HEK293 (cell line): Measurements from ENCODE around the gene OR52I1.

Source experiments
- CTCF ChIA-PET: fragments of 350-600 bp; formaldehyde crosslinking; extraction: SDS; loops from one replicate; lab custom pipeline; 2021; ENCODE audit warnings: antibody characterized with exemption; lab: Yijun Ruan, JAX
- POLR2A ChIA-PET: fragments of 300-600 bp; formaldehyde crosslinking; extraction: SDS; loops from one replicate; lab custom pipeline; 2020; ENCODE audit warnings: antibody characterized with exemption, inconsistent platforms; lab: Yijun Ruan, JAX
- H3K27ac ChIP-seq: fragments of 200-500 bp; sonication (Bioruptor generic); 2 replicates; pipeline ENCODE4 v1.5.1; 2014; ENCODE audit warnings: low read depth, low read length, control low read depth, inconsistent platforms; ENCODE audit errors: extremely low read depth
- H3K36me3 ChIP-seq, 2 experiments: fragments of 200-500 bp in 1 of 2; sonication (Bioruptor generic) in 1 of 2; 1 replicate in 1 of 2; 2 replicates in 1 of 2; pipeline ENCODE4 v1.5.1; 2014 to 2017; ENCODE audit warnings: inconsistent platforms in 2 of 2, low read length in 2 of 2; ENCODE audit not compliant: control insufficient read depth in 2 of 2, insufficient read depth in 1 of 2
- H3K4me1 ChIP-seq: fragments of 200-500 bp; sonication (Bioruptor generic); 2 replicates; pipeline ENCODE4 v1.5.1; 2014; ENCODE audit warnings: mild to moderate bottlenecking, low read length, inconsistent platforms; ENCODE audit not compliant: control insufficient read depth, insufficient read depth
- H3K4me3 ChIP-seq: 2 replicates; pipeline ENCODE4 v1.5.1; 2011; ENCODE audit warnings: low read depth, mild to moderate bottlenecking, control low read depth, low read length, moderate library complexity
- H3K9me3 ChIP-seq: fragments of 200-500 bp; sonication (Bioruptor generic); 2 replicates; pipeline ENCODE4 v1.5.1; 2014; ENCODE audit warnings: low read depth, low read length, inconsistent platforms; ENCODE audit not compliant: control insufficient read depth, insufficient read depth
- BCL11B ChIP-seq: fragments of 450-650 bp; formaldehyde crosslinking; IDR thresholded peaks from 2 replicates; pipeline ENCODE4 v1.5.1; 2016; ENCODE audit warnings: low read depth, missing biosample characterization, missing genetic modification characterization
- KLF10 ChIP-seq: fragments of 450-650 bp; IDR thresholded peaks from 2 replicates; pipeline ENCODE4 v1.5.1; 2018; ENCODE audit warnings: missing biosample characterization, mild to moderate bottlenecking, missing genetic modification characterization
- KLF16 ChIP-seq: fragments of 450-650 bp; formaldehyde crosslinking; IDR thresholded peaks from 2 replicates; pipeline ENCODE4 v1.5.1; 2017; ENCODE audit warnings: missing biosample characterization, missing genetic modification characterization
- KLF9 ChIP-seq: fragments of 450-650 bp; formaldehyde crosslinking; IDR thresholded peaks from 2 replicates; pipeline ENCODE4 v1.5.1; 2016; ENCODE audit warnings: missing biosample characterization, missing genetic modification characterization, low read depth
- MEIS1 ChIP-seq: sonication (generic); formaldehyde crosslinking; IDR thresholded peaks from 2 replicates; pipeline ENCODE4 v1.8.1; 2022; ENCODE audit warnings: missing genetic modification reagents, mild to moderate bottlenecking, borderline replicate concordance
- SALL2 ChIP-seq: fragments of 450-650 bp; formaldehyde crosslinking; IDR thresholded peaks from 2 replicates; pipeline ENCODE4 v1.5.0; 2017; ENCODE audit warnings: missing biosample characterization, mild to moderate bottlenecking, missing genetic modification characterization, borderline replicate concordance
- ZBTB7A ChIP-seq: fragments of 450-650 bp; formaldehyde crosslinking; IDR thresholded peaks from 2 replicates; pipeline ENCODE4 v1.5.1; 2016; ENCODE audit warnings: low read depth, missing biosample characterization, missing genetic modification characterization
- ZNF112 ChIP-seq: fragments of 450-650 bp; formaldehyde crosslinking; IDR thresholded peaks from 2 replicates; pipeline ENCODE4 v1.5.0; 2017; ENCODE audit warnings: missing biosample characterization, missing genetic modification characterization
- ZNF155 ChIP-seq: fragments of 450-650 bp; formaldehyde crosslinking; IDR thresholded peaks from 2 replicates; pipeline ENCODE4 v1.5.1; 2016; ENCODE audit warnings: missing biosample characterization, missing genetic modification characterization
- ZNF169 ChIP-seq: fragments of 450-650 bp; formaldehyde crosslinking; IDR thresholded peaks from 2 replicates; pipeline ENCODE4 v1.5.1; 2016; ENCODE audit warnings: missing biosample characterization, missing genetic modification characterization
- ZNF239 ChIP-seq: fragments of 450-650 bp; formaldehyde crosslinking; IDR thresholded peaks from 2 replicates; pipeline ENCODE4 v1.5.1; 2016; ENCODE audit warnings: missing biosample characterization, missing genetic modification characterization
- ZNF341 ChIP-seq: fragments of 450-650 bp; formaldehyde crosslinking; IDR thresholded peaks from 2 replicates; pipeline ENCODE4; 2016; ENCODE audit warnings: low read depth, missing biosample characterization, missing genetic modification characterization
- ZNF366 ChIP-seq: fragments of 450-650 bp; formaldehyde crosslinking; conservative IDR thresholded peaks from 2 replicates; pipeline ENCODE4 v1.5.1; 2016; ENCODE audit warnings: missing biosample characterization, missing genetic modification characterization
- ZNF391 ChIP-seq: fragments of 450-650 bp; formaldehyde crosslinking; IDR thresholded peaks from 2 replicates; pipeline ENCODE4 v1.5.1; 2016; ENCODE audit warnings: low read depth, missing biosample characterization, missing genetic modification characterization, borderline replicate concordance
- ZNF433 ChIP-seq: fragments of 450-650 bp; formaldehyde crosslinking; IDR thresholded peaks from 2 replicates; pipeline ENCODE4 v1.5.1; 2016; ENCODE audit warnings: missing biosample characterization, missing genetic modification characterization, low read depth
- ZNF48 ChIP-seq: fragments of 450-650 bp; formaldehyde crosslinking; IDR thresholded peaks from 2 replicates; pipeline ENCODE4 v1.5.1; 2016; ENCODE audit warnings: missing biosample characterization, missing genetic modification characterization
- ZNF600 ChIP-seq: fragments of 450-650 bp; formaldehyde crosslinking; IDR thresholded peaks from 2 replicates; pipeline ENCODE4 v1.5.1; 2016; ENCODE audit warnings: missing biosample characterization, missing genetic modification characterization
- ZNF76 ChIP-seq: fragments of 450-650 bp; formaldehyde crosslinking; IDR thresholded peaks from 2 replicates; pipeline ENCODE4; 2016; ENCODE audit warnings: low read depth, missing biosample characterization, missing genetic modification characterization, borderline replicate concordance
- ZXDB ChIP-seq: fragments of 450-650 bp; formaldehyde crosslinking; IDR thresholded peaks from 2 replicates; pipeline ENCODE4 v1.5.1; 2016; ENCODE audit warnings: missing biosample characterization, missing genetic modification characterization
- TF ChIP-seq, protein P1 (sequence below): fragments of 450-650 bp; formaldehyde crosslinking; IDR thresholded peaks from 2 replicates; pipeline ENCODE4 v1.5.1; 2016; ENCODE audit warnings: missing biosample characterization, missing genetic modification characterization
- TF ChIP-seq, protein P2 (sequence below): fragments of 450-650 bp; formaldehyde crosslinking; IDR thresholded peaks from 2 replicates; pipeline ENCODE4 v1.5.1; 2017; ENCODE audit warnings: missing biosample characterization, missing genetic modification characterization
- TF ChIP-seq, protein P3 (sequence below): fragments of 450-650 bp; formaldehyde crosslinking; IDR thresholded peaks from 2 replicates; pipeline ENCODE4 v1.5.1; 2017; ENCODE audit warnings: missing biosample characterization, mild to moderate bottlenecking, missing genetic modification characterization, moderate library complexity
- TF ChIP-seq, protein P4 (sequence below): fragments of 450-650 bp; formaldehyde crosslinking; IDR thresholded peaks from 2 replicates; pipeline ENCODE4 v1.5.1; 2017; ENCODE audit warnings: missing biosample characterization, missing genetic modification characterization
- TF ChIP-seq, protein P5 (sequence below): fragments of 450-650 bp; formaldehyde crosslinking; IDR thresholded peaks from 2 replicates; pipeline ENCODE4 v1.5.1; 2016; ENCODE audit warnings: missing biosample characterization, missing genetic modification characterization

The OR52I1 gene

DNA sequence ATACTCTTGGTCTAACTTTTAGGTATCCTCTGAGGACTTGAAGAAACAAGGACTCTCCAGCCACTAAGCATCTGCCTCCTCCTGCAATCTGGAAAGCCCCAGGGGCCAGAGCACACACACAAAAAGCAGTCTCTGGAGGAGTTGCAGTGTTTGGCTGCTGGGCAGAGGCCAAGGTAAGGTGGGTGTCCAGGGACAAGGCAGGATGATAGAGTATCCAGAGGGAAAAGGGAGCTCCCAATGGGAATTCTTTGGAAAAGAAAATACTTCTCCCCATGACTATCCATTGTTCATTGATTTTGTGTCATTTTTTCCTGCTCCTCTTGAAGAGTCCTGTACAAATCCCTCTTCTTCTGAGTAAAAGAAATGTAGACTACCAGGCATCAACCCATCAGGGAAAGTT, 12.4 kb upstream of the OR52I1 start, which contains the start of gene OR52I2:
OR52I2 (plus strand) TSS at position 301 of the 400 bp plus-strand sequence.
- no peaks in the 10 kb centered on the region for H3K9me3 ChIP-seq
- TF ChIP-seq ZNF48 (tag by site-specific recombination) (no peak), ZBTB7A (tag by site-specific recombination) (no peak), ZNF112 (no peak), ZNF169 (tag by site-specific recombination) (no peak), ZNF239 (tag by site-specific recombination) (no peak), KLF16 (tag by site-specific recombination) (no peak), MEIS1 (CRISPR knock-in tag) (no peak), ZNF600 (tag by site-specific recombination) (no peak)
- TF ChIP-seq, protein P1, sequence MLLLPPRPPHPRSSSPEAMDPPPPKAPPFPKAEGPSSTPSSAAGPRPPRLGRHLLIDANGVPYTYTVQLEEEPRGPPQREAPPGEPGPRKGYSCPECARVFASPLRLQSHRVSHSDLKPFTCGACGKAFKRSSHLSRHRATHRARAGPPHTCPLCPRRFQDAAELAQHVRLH (tag by site-specific recombination), result no peak
- no peaks in the 10 kb centered on the region for H3K4me1 ChIP-seq
- H3K4me3 ChIP-seq, result no peak within 1 kb of the TSS
- no peaks in the 10 kb centered on the region for H3K36me3 ChIP-seq
- no peak within 1 kb of the TSS for H3K27ac ChIP-seq
- ChIA-PET CTCF (no interaction called here), POLR2A (no interaction called here)

DNA sequence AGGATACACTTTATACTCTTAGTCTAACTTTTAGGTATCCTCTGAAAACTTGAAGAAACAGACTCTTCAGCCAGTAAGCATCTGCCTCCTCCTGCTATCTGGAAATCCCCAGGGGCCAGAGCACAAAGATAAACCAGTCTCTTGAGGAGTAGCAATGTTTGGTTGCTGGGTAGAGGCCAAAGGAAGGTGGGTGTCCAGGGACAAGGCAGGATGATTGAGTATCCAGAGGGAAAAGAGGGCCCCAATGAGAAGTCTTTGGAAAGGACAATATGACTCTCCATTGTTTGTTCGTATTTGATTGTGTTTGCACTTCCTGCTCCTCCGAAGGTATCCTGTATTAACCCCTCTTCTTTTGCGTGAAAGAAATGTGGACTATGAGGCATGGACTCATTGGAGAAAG, 4.8 kb upstream of the OR52I1 start:
- CTCF ChIA-PET, result no interaction called here
- POLR2A ChIA-PET, result no interaction called here
- TF ChIP-seq ZNF155 (tag by site-specific recombination) (no peak), KLF9 (tag by site-specific recombination) (no peak)
- TF ChIP-seq, all 188 proteins: peak for 0
- H3K36me3 ChIP-seq, result no peaks in the 10 kb centered on the region
- no peaks in the 10 kb centered on the region for H3K9me3 ChIP-seq
- H3K4me3 ChIP-seq, result no peak overlapping the region
- no peak overlapping the region for H3K27ac ChIP-seq
- H3K4me1 ChIP-seq, result no peaks in the 10 kb centered on the region

DNA sequence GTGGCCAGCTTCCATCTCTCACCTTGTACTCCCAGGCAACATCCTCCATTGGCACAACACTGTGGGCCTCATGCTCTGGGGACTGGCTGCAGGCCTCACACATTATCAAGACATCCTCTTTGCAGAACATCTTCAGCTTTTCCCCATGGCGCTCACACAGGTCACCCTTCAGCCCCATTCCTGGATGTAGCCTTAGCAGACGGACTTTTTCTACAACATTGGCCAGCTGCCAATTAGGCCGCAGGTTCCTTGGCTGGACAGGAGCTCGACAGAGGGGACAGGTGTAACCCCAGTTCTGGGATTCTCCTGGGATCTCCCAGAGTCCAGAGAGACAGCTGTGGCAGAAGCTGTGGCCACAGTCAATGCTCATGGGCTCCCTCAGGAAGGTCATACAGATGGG, 11.2 kb downstream of the OR52I1 start:
- Histone ChIP-seq H3K27ac (no peak overlapping the region), H3K4me1 (0 out of 2 replicates have a peak, but pooled peaks cover 3% of the 10 kb centered on the region), H3K9me3 (no peaks in the 10 kb centered on the region), H3K36me3 (peaks cover 0 to 55% of the 10 kb centered on the region in 2 experiments; a peak in 1 of 3 replicates), H3K4me3 (no peak overlapping the region)
- ChIA-PET CTCF (interaction anchor here (4.0 kb wide), 1 partner anchor 418 kb away, joined by 12 read pairs; no protein-coding TSS in a partner anchor), POLR2A (no interaction called here)
- TF ChIP-seq ZNF366 (no peak), ZNF341 (tag by site-specific recombination) (no peak), SALL2 (no peak), ZNF391 (tag by site-specific recombination) (no peak), ZXDB (tag by site-specific recombination) (no peak), KLF10 (no peak), BCL11B (tag by site-specific recombination) (no peak), ZNF433 (no peak), ZNF76 (tag by site-specific recombination) (no peak)
- TF ChIP-seq, protein P2, sequence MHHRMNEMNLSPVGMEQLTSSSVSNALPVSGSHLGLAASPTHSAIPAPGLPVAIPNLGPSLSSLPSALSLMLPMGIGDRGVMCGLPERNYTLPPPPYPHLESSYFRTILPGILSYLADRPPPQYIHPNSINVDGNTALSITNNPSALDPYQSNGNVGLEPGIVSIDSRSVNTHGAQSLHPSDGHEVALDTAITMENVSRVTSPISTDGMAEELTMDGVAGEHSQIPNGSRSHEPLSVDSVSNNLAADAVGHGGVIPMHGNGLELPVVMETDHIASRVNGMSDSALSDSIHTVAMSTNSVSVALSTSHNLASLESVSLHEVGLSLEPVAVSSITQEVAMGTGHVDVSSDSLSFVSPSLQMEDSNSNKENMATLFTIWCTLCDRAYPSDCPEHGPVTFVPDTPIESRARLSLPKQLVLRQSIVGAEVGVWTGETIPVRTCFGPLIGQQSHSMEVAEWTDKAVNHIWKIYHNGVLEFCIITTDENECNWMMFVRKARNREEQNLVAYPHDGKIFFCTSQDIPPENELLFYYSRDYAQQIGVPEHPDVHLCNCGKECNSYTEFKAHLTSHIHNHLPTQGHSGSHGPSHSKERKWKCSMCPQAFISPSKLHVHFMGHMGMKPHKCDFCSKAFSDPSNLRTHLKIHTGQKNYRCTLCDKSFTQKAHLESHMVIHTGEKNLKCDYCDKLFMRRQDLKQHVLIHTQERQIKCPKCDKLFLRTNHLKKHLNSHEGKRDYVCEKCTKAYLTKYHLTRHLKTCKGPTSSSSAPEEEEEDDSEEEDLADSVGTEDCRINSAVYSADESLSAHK (tag by site-specific recombination), result no peak
- TF ChIP-seq, protein P3, sequence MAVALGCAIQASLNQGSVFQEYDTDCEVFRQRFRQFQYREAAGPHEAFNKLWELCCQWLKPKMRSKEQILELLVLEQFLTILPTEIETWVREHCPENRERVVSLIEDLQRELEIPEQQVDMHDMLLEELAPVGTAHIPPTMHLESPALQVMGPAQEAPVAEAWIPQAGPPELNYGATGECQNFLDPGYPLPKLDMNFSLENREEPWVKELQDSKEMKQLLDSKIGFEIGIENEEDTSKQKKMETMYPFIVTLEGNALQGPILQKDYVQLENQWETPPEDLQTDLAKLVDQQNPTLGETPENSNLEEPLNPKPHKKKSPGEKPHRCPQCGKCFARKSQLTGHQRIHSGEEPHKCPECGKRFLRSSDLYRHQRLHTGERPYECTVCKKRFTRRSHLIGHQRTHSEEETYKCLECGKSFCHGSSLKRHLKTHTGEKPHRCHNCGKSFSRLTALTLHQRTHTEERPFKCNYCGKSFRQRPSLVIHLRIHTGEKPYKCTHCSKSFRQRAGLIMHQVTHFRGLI (tag by site-specific recombination), result no peak
- TF ChIP-seq, protein P4, sequence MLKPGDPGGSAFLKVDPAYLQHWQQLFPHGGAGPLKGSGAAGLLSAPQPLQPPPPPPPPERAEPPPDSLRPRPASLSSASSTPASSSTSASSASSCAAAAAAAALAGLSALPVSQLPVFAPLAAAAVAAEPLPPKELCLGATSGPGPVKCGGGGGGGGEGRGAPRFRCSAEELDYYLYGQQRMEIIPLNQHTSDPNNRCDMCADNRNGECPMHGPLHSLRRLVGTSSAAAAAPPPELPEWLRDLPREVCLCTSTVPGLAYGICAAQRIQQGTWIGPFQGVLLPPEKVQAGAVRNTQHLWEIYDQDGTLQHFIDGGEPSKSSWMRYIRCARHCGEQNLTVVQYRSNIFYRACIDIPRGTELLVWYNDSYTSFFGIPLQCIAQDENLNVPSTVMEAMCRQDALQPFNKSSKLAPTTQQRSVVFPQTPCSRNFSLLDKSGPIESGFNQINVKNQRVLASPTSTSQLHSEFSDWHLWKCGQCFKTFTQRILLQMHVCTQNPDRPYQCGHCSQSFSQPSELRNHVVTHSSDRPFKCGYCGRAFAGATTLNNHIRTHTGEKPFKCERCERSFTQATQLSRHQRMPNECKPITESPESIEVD, result no peak
- TF ChIP-seq, protein P5, sequence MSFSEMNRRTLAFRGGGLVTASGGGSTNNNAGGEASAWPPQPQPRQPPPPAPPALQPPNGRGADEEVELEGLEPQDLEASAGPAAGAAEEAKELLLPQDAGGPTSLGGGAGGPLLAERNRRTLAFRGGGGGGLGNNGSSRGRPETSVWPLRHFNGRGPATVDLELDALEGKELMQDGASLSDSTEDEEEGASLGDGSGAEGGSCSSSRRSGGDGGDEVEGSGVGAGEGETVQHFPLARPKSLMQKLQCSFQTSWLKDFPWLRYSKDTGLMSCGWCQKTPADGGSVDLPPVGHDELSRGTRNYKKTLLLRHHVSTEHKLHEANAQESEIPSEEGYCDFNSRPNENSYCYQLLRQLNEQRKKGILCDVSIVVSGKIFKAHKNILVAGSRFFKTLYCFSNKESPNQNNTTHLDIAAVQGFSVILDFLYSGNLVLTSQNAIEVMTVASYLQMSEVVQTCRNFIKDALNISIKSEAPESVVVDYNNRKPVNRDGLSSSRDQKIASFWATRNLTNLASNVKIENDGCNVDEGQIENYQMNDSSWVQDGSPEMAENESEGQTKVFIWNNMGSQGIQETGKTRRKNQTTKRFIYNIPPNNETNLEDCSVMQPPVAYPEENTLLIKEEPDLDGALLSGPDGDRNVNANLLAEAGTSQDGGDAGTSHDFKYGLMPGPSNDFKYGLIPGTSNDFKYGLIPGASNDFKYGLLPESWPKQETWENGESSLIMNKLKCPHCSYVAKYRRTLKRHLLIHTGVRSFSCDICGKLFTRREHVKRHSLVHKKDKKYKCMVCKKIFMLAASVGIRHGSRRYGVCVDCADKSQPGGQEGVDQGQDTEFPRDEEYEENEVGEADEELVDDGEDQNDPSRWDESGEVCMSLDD, result no peak
